NCI-H2227 (cell line): Measurements from ENCODE around the gene CHPF.

ENCODE experiments used
- DNase-seq: peaks from one replicate; lab custom pipeline; 2025; ENCODE audit not compliant: unreplicated experiment; lab: John Stamatoyannopoulos, UW

CHPF gene

GRCh38 chr2:219567791-219568361, 24.3 kb upstream of the CHPF start:
- no peak for DNase-seq

- no peak for DNase-seq
Measured at GRCh38 chr2:219567131-219567530, 23.5 kb upstream of the CHPF start.

GRCh38 chr2:219566640-219567039, 23.0 kb upstream of the CHPF start:
- DNase-seq = no peak

GRCh38 chr2:219565130-219566080, 21.8 kb upstream of the CHPF start:
- DNase-seq = no peak

- DNase-seq = no peak
Measured at GRCh38 chr2:219563271-219563928, 19.8 kb upstream of the CHPF start.

GRCh38 chr2:219562049-219563020, 18.7 kb upstream of the CHPF start:
- DNase-seq = no peak

- DNase-seq = no peak
Measured at GRCh38 chr2:219561179-219562048, 17.8 kb upstream of the CHPF start.

GRCh38 chr2:219560893-219561178, 17.2 kb upstream of the CHPF start:
- DNase-seq = no peak

- DNase-seq = no peak
Measured at GRCh38 chr2:219560037-219560892, 16.7 kb upstream of the CHPF start.

GRCh38 chr2:219559156-219559915, 15.7 kb upstream of the CHPF start:
- DNase-seq = no peak

- no peak for DNase-seq
Measured at GRCh38 chr2:219557791-219558785, 14.5 kb upstream of the CHPF start.

- no peak for DNase-seq
Measured at GRCh38 chr2:219557320-219557719, 13.7 kb upstream of the CHPF start.

GRCh38 chr2:219556413-219556812, 12.8 kb upstream of the CHPF start:
- no peak for DNase-seq

GRCh38 chr2:219555956-219556355, 12.3 kb upstream of the CHPF start:
- no peak for DNase-seq

GRCh38 chr2:219554350-219554749, 10.7 kb upstream of the CHPF start:
- no peak for DNase-seq

GRCh38 chr2:219553463-219553963, 9.9 kb upstream of the CHPF start:
- no peak for DNase-seq

- no peak for DNase-seq
Measured at GRCh38 chr2:219553168-219553417, 9.5 kb upstream of the CHPF start.
